ENCODE measurements around the gene PARP14. TPM values are rescaled to one million over a fixed set of nuclear protein-coding genes. Genes with fewer than 3 reads are reported as not detected.
"Not testable (repeated sequence)": the region's sequence is repeated elsewhere in the genome, so short reads cannot be mapped to it uniquely, and the experiment has no call there.

Gene PARP14
- 51.3 TPM for total RNA-seq

GRCh38 chr3:122680475-122681283 is at the start of gene PARP14:
Gene PARP14, plus strand, starts transcription at chr3:122680839. Its CDS starts 45 bp downstream, at chr3:122680884.
- peak; percentile 85 for DNase-seq (ENCODE audit: low spot score)

GRCh38 chr3:122635789-122636188 is 44.9 kb upstream of the PARP14 start:
- no peak for DNase-seq (ENCODE audit: low spot score)

GRCh38 chr3:122636697-122637096 is 43.9 kb upstream of the PARP14 start:
- DNase-seq (ENCODE audit: low spot score) = no peak

GRCh38 chr3:122640437-122640999 is 40.1 kb upstream of the PARP14 start:
- DNase-seq (ENCODE audit: low spot score) = no peak

GRCh38 chr3:122642935-122643334 is 37.7 kb upstream of the PARP14 start:
- DNase-seq (ENCODE audit: low spot score) = no peak

GRCh38 chr3:122646146-122646988 is 34.3 kb upstream of the PARP14 start:
- DNase-seq (ENCODE audit: low spot score) = no peak

- not testable (repeated sequence) for DNase-seq (ENCODE audit: low spot score)
Observed at GRCh38 chr3:122651233-122651907, 29.3 kb upstream of the PARP14 start.

- DNase-seq (ENCODE audit: low spot score) = not testable (repeated sequence)
Observed at GRCh38 chr3:122651962-122652361, 28.7 kb upstream of the PARP14 start.

GRCh38 chr3:122658336-122658735 is 22.3 kb upstream of the PARP14 start:
- not testable (repeated sequence) for DNase-seq (ENCODE audit: low spot score)

- DNase-seq (ENCODE audit: low spot score) = no peak
Observed at GRCh38 chr3:122660297-122660974, 20.2 kb upstream of the PARP14 start.

- no peak for DNase-seq (ENCODE audit: low spot score)
Observed at GRCh38 chr3:122661633-122662032, 19.0 kb upstream of the PARP14 start.

GRCh38 chr3:122662505-122662904 is 18.1 kb upstream of the PARP14 start:
- no peak for DNase-seq (ENCODE audit: low spot score)

GRCh38 chr3:122665226-122665786 is 15.3 kb upstream of the PARP14 start:
- DNase-seq (ENCODE audit: low spot score) = no peak

GRCh38 chr3:122665881-122666280 is 14.8 kb upstream of the PARP14 start:
- DNase-seq (ENCODE audit: low spot score) = no peak

GRCh38 chr3:122668930-122669730 is 11.5 kb upstream of the PARP14 start:
- DNase-seq (ENCODE audit: low spot score) = no peak

- no peak for DNase-seq (ENCODE audit: low spot score)
Observed at GRCh38 chr3:122671553-122671952, 9.1 kb upstream of the PARP14 start.

GRCh38 chr3:122674339-122674738 is 6.3 kb upstream of the PARP14 start:
- DNase-seq (ENCODE audit: low spot score) = no peak

- DNase-seq (ENCODE audit: low spot score) = no peak
Observed at GRCh38 chr3:122676759-122677158, 3.9 kb upstream of the PARP14 start.

GRCh38 chr3:122677216-122677615 is 3.4 kb upstream of the PARP14 start:
- DNase-seq (ENCODE audit: low spot score) = no peak

GRCh38 chr3:122678506-122678905 is 2.1 kb upstream of the PARP14 start:
- DNase-seq (ENCODE audit: low spot score) = no peak
